ENCODE results near the gene PLEKHM3.
A peak's percentile ranks its signal among the peaks of the same experiment; 100 is the strongest.
"Not testable (repeated sequence)": the region's sequence is repeated elsewhere in the genome, so short reads cannot be mapped to it uniquely, and the experiment has no call there.

The PLEKHM3 gene

GRCh38 chr2:207951734-207952470, 73.4 kb downstream of the PLEKHM3 start:
- Histone ChIP-seq H3K27me3 (ENCODE audit: insufficient read depth, poor library complexity, severe bottlenecking) (no peaks in the 10 kb centered on the region), H3K27ac (replicated peaks) (no peak overlapping the region), H3K4me3 (replicated peaks; ENCODE audit: insufficient read depth, low read length) (no peak overlapping the region)
- TF ChIP-seq REST (IDR thresholded peaks at IDR 0.05; ENCODE audit: insufficient replicate concordance, low read depth) (no peak), GABPA (IDR thresholded peaks at IDR 0.05; ENCODE audit: low read depth) (no peak)
- peak in 1 of 2 experiments; percentile 33 for DNase-seq (ENCODE audit: low read depth in 1 of 2, low spot score in 1 of 2)

DNA sequence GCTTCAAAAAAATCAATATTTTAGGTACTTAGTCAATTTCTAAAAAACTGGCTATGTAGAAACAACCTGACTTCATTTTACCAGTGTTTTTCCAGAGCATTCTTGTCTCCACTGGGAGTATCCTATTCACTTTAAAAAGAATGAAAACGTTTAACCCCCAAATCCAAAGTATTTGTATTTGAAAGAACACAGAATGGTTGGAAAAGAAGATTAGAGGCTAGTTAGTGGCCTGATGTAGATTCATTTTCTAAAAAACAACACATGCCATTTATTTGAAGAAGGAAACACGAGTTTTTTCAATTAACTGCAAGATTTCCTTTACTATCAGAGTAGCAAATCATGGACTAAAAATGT, 74.6 kb downstream of the PLEKHM3 start:
- no peaks in the 10 kb centered on the region for H3K27me3 ChIP-seq (ENCODE audit: insufficient read depth, poor library complexity, severe bottlenecking)
- H3K4me3 ChIP-seq (replicated peaks; ENCODE audit: insufficient read depth, low read length), result no peak overlapping the region
- TF ChIP-seq POLR2AphosphoS5 (IDR thresholded peaks at IDR 0.05; ENCODE audit: low read depth) (no peak), SPI1 (IDR thresholded peaks at IDR 0.05; ENCODE audit: borderline replicate concordance, low read depth) (no peak), REST (IDR thresholded peaks at IDR 0.05; ENCODE audit: insufficient replicate concordance, low read depth) (no peak), GABPA (IDR thresholded peaks at IDR 0.05; ENCODE audit: low read depth) (no peak)
- TF ChIP-seq, protein P1, sequence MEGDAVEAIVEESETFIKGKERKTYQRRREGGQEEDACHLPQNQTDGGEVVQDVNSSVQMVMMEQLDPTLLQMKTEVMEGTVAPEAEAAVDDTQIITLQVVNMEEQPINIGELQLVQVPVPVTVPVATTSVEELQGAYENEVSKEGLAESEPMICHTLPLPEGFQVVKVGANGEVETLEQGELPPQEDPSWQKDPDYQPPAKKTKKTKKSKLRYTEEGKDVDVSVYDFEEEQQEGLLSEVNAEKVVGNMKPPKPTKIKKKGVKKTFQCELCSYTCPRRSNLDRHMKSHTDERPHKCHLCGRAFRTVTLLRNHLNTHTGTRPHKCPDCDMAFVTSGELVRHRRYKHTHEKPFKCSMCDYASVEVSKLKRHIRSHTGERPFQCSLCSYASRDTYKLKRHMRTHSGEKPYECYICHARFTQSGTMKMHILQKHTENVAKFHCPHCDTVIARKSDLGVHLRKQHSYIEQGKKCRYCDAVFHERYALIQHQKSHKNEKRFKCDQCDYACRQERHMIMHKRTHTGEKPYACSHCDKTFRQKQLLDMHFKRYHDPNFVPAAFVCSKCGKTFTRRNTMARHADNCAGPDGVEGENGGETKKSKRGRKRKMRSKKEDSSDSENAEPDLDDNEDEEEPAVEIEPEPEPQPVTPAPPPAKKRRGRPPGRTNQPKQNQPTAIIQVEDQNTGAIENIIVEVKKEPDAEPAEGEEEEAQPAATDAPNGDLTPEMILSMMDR (IDR thresholded peaks at IDR 0.05; ENCODE audit: insufficient read depth, low read length), result no peak
- no peak for DNase-seq (ENCODE audit: low read depth in 1 of 2, low spot score in 1 of 2)
- no peak overlapping the region for H3K27ac ChIP-seq (replicated peaks)

- Histone ChIP-seq H3K4me3 (replicated peaks; ENCODE audit: insufficient read depth, low read length) (no peak overlapping the region), H3K27me3 (ENCODE audit: insufficient read depth, poor library complexity, severe bottlenecking) (no peaks in the 10 kb centered on the region), H3K27ac (replicated peaks) (no peak overlapping the region)
- DNase-seq (ENCODE audit: low read depth in 1 of 2, low spot score in 1 of 2), result no peak
- no peak for TF ChIP-seq GABPA (IDR thresholded peaks at IDR 0.05; ENCODE audit: low read depth)
- no peak for TF ChIP-seq SPI1 (IDR thresholded peaks at IDR 0.05; ENCODE audit: borderline replicate concordance, low read depth)
- TF ChIP-seq, protein P1 (IDR thresholded peaks at IDR 0.05; ENCODE audit: insufficient read depth, low read length), result no peak
- TF ChIP-seq REST (IDR thresholded peaks at IDR 0.05; ENCODE audit: insufficient replicate concordance, low read depth), result peak; percentile 51
- no peak for TF ChIP-seq POLR2AphosphoS5 (IDR thresholded peaks at IDR 0.05; ENCODE audit: low read depth)
Observed at GRCh38 chr2:207950063-207950760, 75.1 kb downstream of the PLEKHM3 start.

DNA sequence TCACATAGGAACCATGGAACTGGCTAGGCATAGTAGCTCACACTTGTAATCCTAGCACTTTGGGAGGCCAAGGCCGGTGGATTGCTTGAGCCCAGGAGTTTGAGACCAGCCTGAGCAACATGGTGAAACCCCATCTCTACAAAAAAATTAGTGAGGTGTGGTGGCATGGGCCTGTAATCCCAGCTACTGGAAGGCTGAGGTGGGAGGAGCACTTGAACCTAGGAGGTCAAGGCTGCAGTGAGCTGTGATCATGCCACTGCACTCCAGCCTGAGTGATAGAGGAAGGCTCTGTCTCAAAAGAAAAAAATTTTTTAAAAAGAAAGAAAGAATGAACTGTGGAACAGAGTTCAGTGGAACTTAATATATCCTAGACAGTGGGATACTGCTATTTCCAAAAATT, 76.1 kb downstream of the PLEKHM3 start:
- not testable (repeated sequence) for H3K27me3 ChIP-seq (ENCODE audit: insufficient read depth, poor library complexity, severe bottlenecking); DNase-seq (ENCODE audit: low read depth in 1 of 2, low spot score in 1 of 2); H3K4me3 ChIP-seq (replicated peaks; ENCODE audit: insufficient read depth, low read length); H3K27ac ChIP-seq (replicated peaks)
